Stimulated activated CD4-positive, alpha-beta T cell treated with anti-CD3 and anti-CD28 coated beads, Interleukin-15, amount 100 ng/mL, for 24 hours (primary cell): ENCODE measurements around the gene TRAPPC6A.

Experiments
- DNase-seq: peaks from one replicate; pipeline ENCODE4 v3.0.0-alpha.2; 2020

The TRAPPC6A gene, protein sequence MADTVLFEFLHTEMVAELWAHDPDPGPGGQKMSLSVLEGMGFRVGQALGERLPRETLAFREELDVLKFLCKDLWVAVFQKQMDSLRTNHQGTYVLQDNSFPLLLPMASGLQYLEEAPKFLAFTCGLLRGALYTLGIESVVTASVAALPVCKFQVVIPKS

GRCh38 chr19:45177817-45178261 is at the start of gene TRAPPC6A:
Gene TRAPPC6A, minus strand, starts transcription at chr19:45178237. Its CDS starts 19 bp downstream, at chr19:45178218.
- DNase-seq = no peak

DNA sequence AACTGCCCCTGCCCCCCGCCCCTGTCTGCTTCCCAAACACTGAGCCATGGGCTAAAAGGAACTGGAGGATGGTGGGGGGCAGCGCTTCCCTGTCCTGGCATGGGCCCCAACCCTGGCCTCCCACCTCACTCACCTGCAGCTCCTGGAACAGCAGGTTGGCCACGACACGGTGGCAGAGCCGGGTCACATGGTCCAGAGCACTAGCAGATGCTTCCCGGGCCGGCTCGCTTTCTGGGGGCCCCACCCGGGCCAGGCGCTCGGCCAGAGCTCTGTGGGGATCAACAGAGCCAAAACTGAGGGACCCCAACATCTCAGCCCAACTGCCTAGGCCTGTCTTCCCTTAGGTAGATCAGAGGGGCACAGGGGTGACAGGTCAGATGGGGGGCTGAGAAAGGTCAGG is 46.6 kb upstream of the TRAPPC6A start:
- DNase-seq = no peak

GRCh38 chr19:45223879-45224278 is 45.8 kb upstream of the TRAPPC6A start:
- no peak for DNase-seq

DNA sequence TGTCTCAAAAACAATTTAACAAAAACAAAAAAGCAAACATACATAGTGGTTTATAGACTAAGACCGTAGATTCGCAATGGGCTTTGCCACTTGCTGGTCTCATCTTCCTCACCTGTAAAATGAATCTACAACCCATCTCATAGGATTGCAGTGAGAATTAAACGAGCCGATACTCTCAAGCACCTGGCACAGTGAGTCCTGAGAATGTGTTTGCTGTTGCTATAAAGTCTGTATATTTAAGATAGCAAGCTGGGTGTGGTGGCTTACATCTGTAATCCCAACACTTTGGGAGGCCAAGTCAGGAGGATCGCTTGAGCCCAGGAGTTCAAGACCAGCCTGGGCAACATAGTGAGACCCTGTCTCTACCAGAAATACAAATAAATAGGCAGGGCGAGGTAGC is 44.7 kb upstream of the TRAPPC6A start:
- no peak for DNase-seq

DNA sequence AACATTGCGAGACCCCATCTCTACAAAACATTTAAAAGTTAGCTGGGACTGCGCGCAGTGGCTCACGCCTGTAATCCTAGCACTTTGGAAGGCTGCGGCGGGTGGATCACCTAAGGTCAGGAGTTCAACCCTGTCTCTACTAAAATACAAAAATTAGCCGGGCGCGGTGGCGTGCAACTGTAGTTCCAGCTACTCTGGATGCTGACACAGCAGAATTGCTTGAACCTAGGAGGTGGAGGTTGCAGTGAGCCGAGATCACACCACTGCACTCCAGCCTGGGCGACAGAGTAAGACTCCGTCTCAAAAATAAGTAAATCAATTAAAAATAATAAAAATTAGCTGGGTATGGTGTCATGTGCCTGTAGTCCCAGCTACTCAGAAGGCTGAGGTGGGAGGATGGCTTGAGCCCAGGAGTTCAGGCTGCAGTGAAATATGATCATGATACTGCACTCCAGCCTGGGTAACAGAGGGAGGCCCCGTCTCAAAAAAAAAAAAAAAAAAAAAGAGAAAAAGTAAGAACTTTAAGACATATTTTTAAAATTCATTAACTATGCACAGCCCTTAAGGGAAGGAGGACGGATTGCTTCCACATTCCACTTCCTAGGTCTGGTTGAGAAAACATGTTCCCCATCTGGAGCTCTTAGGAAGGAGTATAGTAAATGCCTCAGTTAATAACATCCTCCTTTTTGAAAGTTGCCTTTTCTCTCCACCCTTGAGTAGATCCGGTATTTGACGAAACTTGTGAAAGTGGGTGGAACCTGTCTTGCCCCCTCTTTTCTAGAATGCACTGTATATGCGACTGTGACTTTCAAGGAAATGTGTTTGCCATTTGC is 41.1 kb upstream of the TRAPPC6A start:
- DNase-seq = no peak

GRCh38 chr19:45218426-45218825 is 40.4 kb upstream of the TRAPPC6A start:
- no peak for DNase-seq

GRCh38 chr19:45217957-45218334 is 39.9 kb upstream of the TRAPPC6A start:
- DNase-seq = no peak

- DNase-seq = no peak
Observed at GRCh38 chr19:45217193-45217956, 39.3 kb upstream of the TRAPPC6A start.

DNA sequence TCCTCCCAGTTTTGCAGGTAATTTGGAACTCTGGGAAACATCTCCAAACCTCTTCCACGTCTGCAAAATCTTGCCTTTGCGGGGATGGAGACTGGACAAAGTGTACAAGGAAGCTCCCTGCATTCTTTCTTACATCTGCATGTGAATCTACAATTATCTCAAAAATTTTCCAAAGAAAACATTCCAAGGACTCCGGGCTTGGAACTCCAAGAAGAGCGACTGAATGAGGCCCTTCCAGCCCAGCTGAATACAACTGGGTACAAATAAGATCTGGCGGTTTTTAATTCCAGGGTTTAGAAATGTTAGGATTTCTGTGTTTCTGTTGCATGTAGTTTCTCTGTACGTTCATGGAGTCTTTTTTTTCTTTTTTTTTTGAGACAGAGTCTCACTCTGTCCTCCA is 38.6 kb upstream of the TRAPPC6A start:
- DNase-seq = no peak

DNA sequence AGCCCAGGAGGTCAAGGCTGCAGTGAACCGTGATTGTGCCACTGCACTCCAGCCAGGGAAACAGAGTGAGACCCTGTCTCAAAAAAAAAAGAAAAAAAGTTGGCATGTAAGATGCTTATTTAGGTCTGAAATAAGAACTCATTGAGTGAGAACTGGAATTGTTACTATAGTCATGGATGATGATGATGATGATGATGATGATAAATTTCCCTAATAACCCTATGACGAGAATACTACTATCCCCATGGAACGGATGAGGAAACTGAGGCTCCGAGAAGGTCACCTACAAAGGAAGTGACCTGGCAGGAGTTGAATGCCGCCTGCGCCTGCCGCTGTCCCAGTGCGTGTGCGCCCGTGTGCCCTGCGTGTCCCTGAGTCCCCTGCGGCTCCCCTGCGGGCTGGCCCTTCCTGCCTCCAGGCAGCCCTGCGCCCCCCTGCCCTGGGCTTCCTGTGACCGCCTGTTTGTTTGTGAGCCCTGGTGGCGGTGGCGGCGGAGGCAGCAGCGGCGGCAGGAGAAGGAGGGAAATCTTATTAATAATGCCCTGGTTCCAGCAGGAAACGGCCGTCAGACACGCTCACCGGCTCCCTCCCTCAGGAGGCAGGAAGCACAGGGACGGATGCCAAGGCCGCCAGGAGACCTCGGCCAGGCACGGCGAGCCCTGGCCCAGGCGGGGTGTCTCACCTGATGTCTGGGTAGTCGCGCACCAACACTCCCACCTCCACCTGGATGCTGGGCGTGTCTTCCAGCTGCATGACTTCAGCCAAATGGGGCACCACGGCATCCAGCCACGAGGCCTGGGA is 37.6 kb upstream of the TRAPPC6A start:
- no peak for DNase-seq

DNA sequence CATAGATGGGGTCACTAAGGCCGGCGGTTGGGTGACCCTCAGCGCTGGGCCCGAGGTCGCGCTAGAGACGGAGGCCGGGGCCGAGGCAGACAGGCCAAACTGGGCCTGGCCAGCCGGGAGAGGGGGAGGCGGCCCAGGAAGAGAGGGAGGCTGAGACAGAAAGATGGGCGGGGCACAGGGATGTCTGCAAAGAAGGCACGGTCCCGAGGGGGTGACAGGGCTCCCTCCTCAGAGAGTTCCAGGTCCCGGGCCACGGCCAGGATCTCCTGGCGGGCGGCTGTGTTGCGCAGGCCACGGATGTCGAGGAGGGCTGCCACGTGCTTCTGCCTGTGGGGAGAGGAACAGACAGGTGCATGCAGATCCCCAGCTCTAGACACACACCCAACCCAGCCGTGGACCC is 35.0 kb upstream of the TRAPPC6A start:
- DNase-seq = no peak

GRCh38 chr19:45211751-45212381 is 33.8 kb upstream of the TRAPPC6A start:
- DNase-seq = no peak

DNA sequence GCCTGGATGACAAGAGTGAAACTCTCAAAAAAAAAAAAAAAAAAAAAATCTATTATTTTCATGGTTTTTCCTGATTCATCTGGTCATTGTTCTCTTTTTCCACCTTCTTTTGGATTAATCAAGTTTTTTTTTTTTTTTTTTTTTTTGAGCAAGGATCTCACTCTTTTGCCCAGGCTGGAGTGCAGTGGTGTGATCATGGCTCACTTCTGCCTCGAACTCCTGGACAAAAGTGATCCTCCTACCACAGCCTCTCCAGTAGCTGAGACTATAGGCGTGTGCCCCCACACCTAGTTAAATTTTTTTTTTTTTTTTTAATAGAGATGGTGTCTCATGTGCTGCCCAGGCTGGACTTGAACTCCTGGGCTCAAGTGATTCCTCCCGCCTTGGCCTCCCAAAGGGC is 28.3 kb upstream of the TRAPPC6A start:
- DNase-seq = no peak

DNA sequence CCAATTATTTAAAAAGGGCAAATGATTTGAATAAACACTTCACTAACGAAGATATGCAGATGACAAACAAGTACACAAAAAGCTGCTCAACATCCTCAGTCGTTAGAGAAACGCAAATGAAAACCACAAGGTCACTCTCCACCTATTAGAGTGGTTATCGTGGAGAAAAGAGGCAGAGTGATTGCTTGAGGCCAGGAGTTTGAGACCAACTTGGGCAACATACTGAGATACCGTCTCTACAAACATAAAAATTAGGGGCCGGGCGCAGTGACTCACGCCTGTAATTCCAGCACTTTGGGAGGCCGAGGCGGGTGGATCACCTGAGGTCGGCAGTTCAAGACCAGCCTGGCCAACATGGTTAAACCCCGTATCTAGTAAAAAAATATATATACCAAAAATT is 27.8 kb upstream of the TRAPPC6A start:
- DNase-seq = no peak

DNA sequence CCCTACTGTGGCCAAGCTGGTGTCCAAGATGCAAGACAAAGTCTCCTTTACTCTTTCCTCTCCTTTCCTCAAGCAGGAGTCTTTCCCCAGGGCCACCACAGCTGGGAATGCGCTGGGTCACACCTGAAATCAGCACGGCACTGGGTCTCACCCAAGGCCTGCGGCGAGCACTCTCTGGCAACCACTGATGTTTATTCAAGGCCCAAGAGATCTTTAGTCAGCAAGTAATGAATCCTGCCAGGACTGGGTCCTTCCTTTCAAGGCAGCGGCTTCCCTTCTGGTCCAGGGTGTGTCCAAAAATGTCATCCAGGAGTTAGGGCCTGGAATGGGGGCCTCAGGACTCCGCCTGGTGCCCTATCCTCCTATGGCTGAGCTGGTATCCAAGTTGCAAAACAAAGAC is 24.6 kb upstream of the TRAPPC6A start:
- no peak for DNase-seq

DNA sequence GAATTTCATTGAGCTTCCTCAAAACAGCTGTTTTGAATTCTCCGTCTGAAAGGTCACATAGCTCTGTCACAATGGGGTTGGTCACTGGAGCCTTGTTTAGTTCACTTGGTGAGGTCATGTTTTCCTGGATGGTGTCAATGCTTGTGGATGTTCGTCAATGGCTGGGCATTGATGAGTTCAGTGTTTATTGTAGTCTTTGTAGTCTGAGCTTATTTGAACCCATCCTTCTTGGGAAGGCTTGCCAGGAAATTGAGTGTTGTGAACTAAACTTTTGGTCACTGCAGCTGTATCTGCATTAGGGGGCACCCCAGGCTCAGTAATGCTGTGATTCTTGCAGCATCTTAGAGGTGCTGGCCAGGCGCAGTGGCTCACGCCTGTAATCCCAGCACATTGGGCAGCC is 22.5 kb upstream of the TRAPPC6A start:
- no peak for DNase-seq

DNA sequence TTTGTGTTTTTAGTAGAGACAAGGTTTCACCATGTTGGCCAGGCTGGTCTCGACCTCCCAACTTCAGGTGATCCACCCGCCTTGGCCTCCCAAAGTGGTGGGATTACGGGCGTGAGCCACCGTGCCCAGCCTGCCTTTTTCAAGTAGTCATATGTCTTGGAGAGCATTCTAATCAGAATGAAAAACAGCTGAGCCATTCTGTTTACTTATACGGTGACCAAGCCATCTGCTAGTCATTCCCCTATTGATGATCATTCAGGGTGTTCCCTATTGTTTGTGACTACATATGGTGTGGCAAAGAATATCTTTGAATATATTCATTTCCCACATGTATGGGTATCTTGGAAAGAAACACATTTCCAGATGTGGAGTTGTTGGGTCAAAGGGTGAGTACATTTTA is 17.7 kb upstream of the TRAPPC6A start:
- no peak for DNase-seq

DNA sequence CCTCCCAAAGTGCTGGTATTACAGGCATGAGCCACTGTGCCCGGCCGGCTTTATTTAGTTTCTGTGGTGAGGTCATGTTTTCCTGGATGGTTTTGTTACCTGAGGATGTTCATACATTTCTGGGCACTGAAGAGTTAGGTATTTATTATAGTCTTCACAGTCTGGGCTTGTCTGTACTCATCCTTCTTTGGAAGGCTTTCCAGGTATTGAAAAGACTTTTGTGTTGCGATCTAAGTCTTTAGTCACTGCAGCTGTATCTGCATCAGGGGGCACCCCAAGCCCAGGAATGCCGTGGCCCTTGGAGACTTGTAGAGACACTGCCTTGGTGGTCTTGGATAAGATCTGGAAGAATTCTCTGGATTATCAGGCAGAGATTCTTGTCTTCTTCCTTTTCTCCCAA is 13.3 kb upstream of the TRAPPC6A start:
- DNase-seq = no peak

GRCh38 chr19:45189971-45190370 is 11.9 kb upstream of the TRAPPC6A start:
- no peak for DNase-seq

GRCh38 chr19:45187421-45188100 is 9.5 kb upstream of the TRAPPC6A start:
- DNase-seq = no peak

GRCh38 chr19:45186509-45187334 is 8.7 kb upstream of the TRAPPC6A start:
- DNase-seq = no peak
